Liver (tissue), 3 donors: ENCODE data around the gene SC5D.

ENCODE experiments used
- ATF3 ChIP-seq: IDR thresholded peaks from 2 replicates; pipeline ENCODE4 v1.6.1; 2016; ENCODE audit warnings: antibody characterized with exemption
- CTCF ChIP-seq: fragments of 150-350 bp; IDR thresholded peaks from 2 replicates; pipeline ENCODE4 v1.5.1; 2017; ENCODE audit warnings: improper control_type of control experiment, low read depth, low read length; ENCODE audit not compliant: missing input control
- EGR1 ChIP-seq, 2 donors: IDR thresholded peaks; 2 replicates each; pipeline ENCODE4 v1.6.1; 2016 to 2018; ENCODE audit warnings: antibody characterized with exemption in 2 of 2, low read depth in 2 of 2
- GABPA ChIP-seq, 2 donors: IDR thresholded peaks in 1 of 2; conservative IDR thresholded peaks in 1 of 2; 2 replicates each; pipeline ENCODE4 v1.6.1; 2016; ENCODE audit warnings: antibody characterized with exemption in 2 of 2, mild to moderate bottlenecking in 1 of 2, moderate library complexity in 1 of 2
- JUND ChIP-seq, 2 donors: IDR thresholded peaks; 2 replicates each; pipeline ENCODE4 v1.6.1; 2016; ENCODE audit warnings: antibody characterized with exemption in 2 of 2
- MAX ChIP-seq: IDR thresholded peaks from 2 replicates; pipeline ENCODE4 v1.6.1; 2016; ENCODE audit warnings: antibody characterized with exemption
- NR2F2 ChIP-seq: IDR thresholded peaks from 2 replicates; pipeline ENCODE4 v1.6.1; 2016; ENCODE audit warnings: antibody characterized with exemption
- RAD21 ChIP-seq, 2 donors: IDR thresholded peaks; 2 replicates each; pipeline ENCODE4 v1.6.1; 2016; ENCODE audit warnings: antibody characterized with exemption in 2 of 2, mild to moderate bottlenecking in 2 of 2
- REST ChIP-seq: IDR thresholded peaks from 2 replicates; pipeline ENCODE4 v1.6.1; 2016; ENCODE audit warnings: antibody characterized with exemption, mild to moderate bottlenecking
- SP1 ChIP-seq: IDR thresholded peaks from 2 replicates; pipeline ENCODE4 v1.6.1; 2018; ENCODE audit warnings: antibody characterized with exemption, mild to moderate bottlenecking
- TAF1 ChIP-seq: conservative IDR thresholded peaks from 2 replicates; pipeline ENCODE4 v1.6.1; 2016; ENCODE audit warnings: antibody characterized with exemption, mild to moderate bottlenecking
- YY1 ChIP-seq: IDR thresholded peaks from 2 replicates; pipeline ENCODE4 v1.6.1; 2016; ENCODE audit warnings: antibody characterized with exemption, mild to moderate bottlenecking
- donor health status: healthy.
- donor health status: healthy.

GRCh38 chr11:121344824-121345223, 52.3 kb downstream of the SC5D start:
- TF ChIP-seq ATF3: no peak
- TF ChIP-seq CTCF: no peak
- TF ChIP-seq YY1: no peak
- TF ChIP-seq TAF1: no peak
- TF ChIP-seq MAX: no peak
- no peak for TF ChIP-seq REST
- no peak for TF ChIP-seq GABPA (IDR thresholded peaks at IDR 0.05 in 1 of 2, conservative IDR thresholded peaks at IDR 0.05 in 1 of 2)
- TF ChIP-seq RAD21 (IDR thresholded peaks at IDR 0.05): no peak
- no peak for TF ChIP-seq JUND (IDR thresholded peaks at IDR 0.05)
- TF ChIP-seq SP1: no peak
- TF ChIP-seq NR2F2: no peak
- no peak for TF ChIP-seq EGR1 (IDR thresholded peaks at IDR 0.05; ENCODE audit: low read depth in 2 of 2)
